GM18951 (cell line): Measurements from ENCODE around the gene HBP1.
"Not testable (repeated sequence)": the region's sequence is repeated elsewhere in the genome, so short reads cannot be mapped to it uniquely, and the experiment has no call there.

Experiments
- POLR2A ChIP-seq: IDR thresholded peaks from 4 replicates; pipeline ENCODE4 v1.6.1; 2011; ENCODE audit warnings: mild to moderate bottlenecking; ENCODE audit not compliant: insufficient read length, insufficient read depth; ENCODE audit errors: extremely low read depth
- in situ Hi-C: fragments of 300-500 bp; cut with MboI; formaldehyde crosslinking; loops from one replicate; pipeline ENCODE4 v1.12.0; 2022; ENCODE audit warnings: low sequenced_read_pairs, mixed read lengths, inconsistent platforms; ENCODE audit not compliant: unreplicated experiment

HBP1 gene

GRCh38 chr7:107145067-107145838 is 23.6 kb upstream of the HBP1 start:
- TF ChIP-seq POLR2A, result no peak
- in situ Hi-C loops, result loop anchor here (5.0 to 25.0 kb wide), 3 partner anchors 190 to 608 kb away; no protein-coding TSS in a partner anchor

GRCh38 chr7:107147464-107148393 is 21.1 kb upstream of the HBP1 start:
- no peak for TF ChIP-seq POLR2A
- in situ Hi-C loops, result loop anchor here (5.0 to 25.0 kb wide), 3 partner anchors 193 to 610 kb away; no protein-coding TSS in a partner anchor

DNA sequence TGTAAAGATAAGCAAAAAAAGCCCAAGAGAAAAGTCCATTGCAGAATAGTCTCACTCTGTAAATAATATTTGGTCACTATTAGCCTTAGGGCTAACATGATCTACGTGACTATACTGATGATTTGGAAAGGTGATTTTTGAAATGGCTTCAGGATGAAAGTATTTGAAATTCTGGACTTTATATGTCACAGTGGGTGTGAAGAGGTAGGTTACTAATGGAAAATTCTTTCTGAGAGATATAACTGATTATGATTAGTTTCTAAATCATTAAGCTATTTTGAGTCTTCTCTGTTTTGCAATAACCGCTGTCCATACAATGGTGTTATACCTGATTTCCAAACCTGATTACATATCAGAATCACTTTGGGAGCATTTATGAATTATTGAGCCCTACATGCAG is 20.1 kb upstream of the HBP1 start:
- TF ChIP-seq POLR2A, result no peak
- in situ Hi-C loops, result loop anchor here (5.0 to 25.0 kb wide), 3 partner anchors 194 to 611 kb away; no protein-coding TSS in a partner anchor

DNA sequence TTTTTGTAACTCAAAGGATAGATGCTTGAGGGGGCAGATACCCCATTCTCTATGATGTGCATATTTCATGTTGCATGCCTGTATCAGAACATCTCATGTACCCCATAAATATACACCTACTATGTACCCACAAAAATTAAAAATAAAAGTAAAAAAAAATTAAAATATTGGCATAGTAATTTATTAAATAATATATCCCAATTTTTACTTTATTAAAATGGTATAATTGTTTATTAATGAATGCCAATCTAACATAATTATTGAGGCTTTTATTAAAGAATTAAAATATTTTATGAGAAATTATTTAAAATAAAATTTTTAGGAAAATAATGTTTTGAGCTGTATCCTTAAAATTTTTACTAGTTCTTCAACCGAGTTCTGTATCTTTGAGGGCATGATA is 18.9 kb upstream of the HBP1 start:
- TF ChIP-seq POLR2A, result no peak
- in situ Hi-C loops, result loop anchor here (5.0 to 25.0 kb wide), 3 partner anchors 195 to 613 kb away; no protein-coding TSS in a partner anchor

- in situ Hi-C loops, result no loop called here
- TF ChIP-seq POLR2A, result no peak
These were observed 18.3 kb upstream of the HBP1 start for GRCh38 chr7:107150375-107151073.

GRCh38 chr7:107151538-107151937 is 17.3 kb upstream of the HBP1 start:
- in situ Hi-C loops, result no loop called here
- TF ChIP-seq POLR2A, result no peak

- no peak for TF ChIP-seq POLR2A
- in situ Hi-C loops, result no loop called here
These were observed 16.8 kb upstream of the HBP1 start for GRCh38 chr7:107152011-107152410.

GRCh38 chr7:107154826-107155225 is 14.0 kb upstream of the HBP1 start:
- no peak for TF ChIP-seq POLR2A
- in situ Hi-C loops, result no loop called here

DNA sequence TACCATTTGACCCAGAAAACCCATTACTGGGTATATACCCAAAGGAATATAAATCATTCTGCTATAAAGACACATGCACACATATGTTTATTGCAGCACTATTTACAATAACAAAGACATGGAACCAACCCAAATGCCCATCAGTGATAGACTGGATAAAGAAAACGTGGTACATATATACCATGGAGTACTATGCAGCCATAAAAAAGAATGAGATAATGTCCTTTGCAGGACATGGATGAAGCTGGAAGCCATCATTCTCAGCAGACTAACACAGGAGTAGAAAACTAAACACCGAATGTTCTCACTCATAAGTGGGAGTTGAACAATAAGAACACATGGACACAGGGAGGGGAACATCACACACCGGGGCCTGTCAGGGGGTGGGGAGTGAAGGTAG is 13.1 kb upstream of the HBP1 start:
- in situ Hi-C loops, result not testable (repeated sequence)

DNA sequence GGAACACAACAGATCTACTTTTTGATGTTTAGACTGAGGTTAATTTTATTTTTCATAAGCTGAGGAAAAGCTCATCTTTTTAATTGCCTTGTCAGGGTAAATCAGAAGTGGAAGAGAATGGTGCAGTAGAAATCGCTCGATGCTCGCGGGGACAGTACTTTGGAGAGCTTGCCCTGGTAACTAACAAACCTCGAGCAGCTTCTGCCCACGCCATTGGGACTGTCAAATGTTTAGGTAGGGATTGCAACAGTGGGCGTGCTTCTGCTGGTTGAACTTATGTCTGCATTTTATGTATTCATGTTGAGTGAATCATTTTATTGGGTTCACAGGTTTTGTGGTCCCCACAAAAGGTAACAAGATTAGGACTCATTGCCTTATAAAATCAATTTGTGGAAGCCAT is 11.7 kb upstream of the HBP1 start:
- in situ Hi-C loops, result no loop called here
- TF ChIP-seq POLR2A, result no peak

- in situ Hi-C loops, result no loop called here
- no peak for TF ChIP-seq POLR2A
These were observed 10.8 kb upstream of the HBP1 start for GRCh38 chr7:107158028-107158427.

DNA sequence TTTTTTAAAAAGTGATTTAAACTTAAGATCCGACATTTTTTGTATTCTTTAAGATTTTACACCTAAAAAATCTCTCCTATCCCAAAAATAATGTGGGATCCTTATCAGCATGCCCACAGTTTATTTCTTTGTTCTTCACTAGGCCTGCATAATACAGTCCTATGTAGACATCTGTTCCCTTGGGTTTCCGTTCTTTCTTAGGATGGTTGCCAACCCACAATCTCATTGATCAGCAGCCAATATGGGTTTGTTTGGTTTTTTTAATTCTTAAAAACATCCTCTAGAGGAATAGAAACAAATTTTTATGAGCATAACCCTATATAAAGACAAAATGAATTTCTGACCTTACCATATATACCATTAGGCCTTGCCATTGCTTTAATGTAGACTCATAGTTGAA is 8.4 kb upstream of the HBP1 start:
- TF ChIP-seq POLR2A, result no peak
- in situ Hi-C loops, result no loop called here

- TF ChIP-seq POLR2A, result no peak
- in situ Hi-C loops, result no loop called here
These were observed 7.4 kb upstream of the HBP1 start for GRCh38 chr7:107161415-107161814.
